ENCODE results near the gene GPR42.

GPR42 gene

GRCh38 chr19:35370722-35371121, at the start of gene GPR42:
TSS of gene GPR42 (plus strand) at chr19:35371068. CDS start at chr19:35371360, 292 bp downstream.
- DNase-seq (ENCODE audit: low spot score): no peak

- DNase-seq (ENCODE audit: low spot score): no peak
Measured at GRCh38 chr19:35321291-35321690, 49.6 kb upstream of the GPR42 start.

- no peak for DNase-seq (ENCODE audit: low spot score)
Measured at GRCh38 chr19:35322014-35322413, 48.9 kb upstream of the GPR42 start.

GRCh38 chr19:35327642-35328041, 43.2 kb upstream of the GPR42 start:
- no peak for DNase-seq (ENCODE audit: low spot score)

- DNase-seq (ENCODE audit: low spot score): no peak
Measured at GRCh38 chr19:35328851-35329285, 42.0 kb upstream of the GPR42 start, which contains the start of gene CD22. TSS of gene CD22 (plus strand) at chr19:35329187. CDS start at chr19:35332041, 2,854 bp downstream.

GRCh38 chr19:35329323-35329722, 41.5 kb upstream of the GPR42 start:
- no peak for DNase-seq (ENCODE audit: low spot score)

- no peak for DNase-seq (ENCODE audit: low spot score)
Measured at GRCh38 chr19:35330475-35330874, 40.4 kb upstream of the GPR42 start.

GRCh38 chr19:35331551-35332214, 39.2 kb upstream of the GPR42 start:
- DNase-seq (ENCODE audit: low spot score): no peak

GRCh38 chr19:35332817-35333216, 38.1 kb upstream of the GPR42 start:
- no peak for DNase-seq (ENCODE audit: low spot score)

GRCh38 chr19:35334144-35334753, 36.6 kb upstream of the GPR42 start:
- DNase-seq (ENCODE audit: low spot score): no peak

GRCh38 chr19:35336166-35336955, 34.5 kb upstream of the GPR42 start:
- DNase-seq (ENCODE audit: low spot score): no peak

- no peak for DNase-seq (ENCODE audit: low spot score)
Measured at GRCh38 chr19:35337097-35337983, 33.5 kb upstream of the GPR42 start.

GRCh38 chr19:35337984-35338296, 32.9 kb upstream of the GPR42 start:
- no peak for DNase-seq (ENCODE audit: low spot score)

- DNase-seq (ENCODE audit: low spot score): no peak
Measured at GRCh38 chr19:35340431-35340830, 30.4 kb upstream of the GPR42 start.

- DNase-seq (ENCODE audit: low spot score): no peak
Measured at GRCh38 chr19:35341006-35341405, 29.9 kb upstream of the GPR42 start.

- no peak for DNase-seq (ENCODE audit: low spot score)
Measured at GRCh38 chr19:35341565-35342225, 29.2 kb upstream of the GPR42 start.

GRCh38 chr19:35342430-35342829, 28.4 kb upstream of the GPR42 start:
- DNase-seq (ENCODE audit: low spot score): no peak

- no peak for DNase-seq (ENCODE audit: low spot score)
Measured at GRCh38 chr19:35344511-35345031, 26.3 kb upstream of the GPR42 start.

GRCh38 chr19:35345671-35346111, 25.2 kb upstream of the GPR42 start:
- no peak for DNase-seq (ENCODE audit: low spot score)

- peak; percentile 19 for DNase-seq (ENCODE audit: low spot score)
Measured at GRCh38 chr19:35346193-35347052, 24.4 kb upstream of the GPR42 start.

Measured in pons (tissue), 1 donor.